Stimulated activated CD8-positive, alpha-beta memory T cell treated with anti-CD3 and anti-CD28 coated beads, Interleukin-7, amount 100 ng/mL, for 4 hours (primary cell): ENCODE data around the gene KLHL9.

ENCODE experiments used
- DNase-seq, 2 donors: peaks; one replicate each; pipeline ENCODE4 v3.0.0-alpha.2; 2020; ENCODE audit warnings: low read depth in 2 of 2

KLHL9 gene

GRCh38 chr9:21317956-21318923, 17.0 kb downstream of the KLHL9 start:
- DNase-seq: no peak

GRCh38 chr9:21316860-21317259, 18.3 kb downstream of the KLHL9 start:
- no peak for DNase-seq

GRCh38 chr9:21316032-21316842, 19.0 kb downstream of the KLHL9 start:
- no peak for DNase-seq

- DNase-seq: no peak
These were observed 21.1 kb downstream of the KLHL9 start for GRCh38 chr9:21314152-21314551.

- no peak for DNase-seq
These were observed 23.3 kb downstream of the KLHL9 start for GRCh38 chr9:21311889-21312288.

- no peak for DNase-seq
These were observed 30.0 kb downstream of the KLHL9 start, which contains the start of gene IFNA5 for GRCh38 chr9:21305213-21305612. IFNA5 (minus strand) TSS chr9:21305313; CDS start chr9:21305256, 57 bp downstream.

GRCh38 chr9:21295992-21296391, 39.2 kb downstream of the KLHL9 start:
- DNase-seq: no peak

- DNase-seq: no peak
These were observed 40.2 kb downstream of the KLHL9 start for GRCh38 chr9:21294904-21295538.

GRCh38 chr9:21294364-21294774, 40.8 kb downstream of the KLHL9 start:
- no peak for DNase-seq

- no peak for DNase-seq
These were observed 45.4 kb downstream of the KLHL9 start for GRCh38 chr9:21289848-21290247.

- DNase-seq: no peak
These were observed 47.9 kb downstream of the KLHL9 start for GRCh38 chr9:21287280-21287679.

GRCh38 chr9:21286659-21287058, 48.5 kb downstream of the KLHL9 start:
- DNase-seq: no peak

GRCh38 chr9:21286099-21286498, 49.1 kb downstream of the KLHL9 start:
- no peak for DNase-seq

GRCh38 chr9:21281275-21281674, 53.9 kb downstream of the KLHL9 start:
- DNase-seq: no peak
